Ishikawa (cell line): ENCODE measurements around the gene NCKAP5L.
A peak's percentile ranks its signal among the peaks of the same experiment; 100 is the strongest.

Experiments used
- CEBPB ChIP-seq: IDR thresholded peaks from 2 replicates; pipeline ENCODE4 v1.6.1; 2012
- CREB1 ChIP-seq: IDR thresholded peaks from 2 replicates; pipeline ENCODE4 v1.6.1; 2012; ENCODE audit warnings: low read depth
- EGR1 ChIP-seq: IDR thresholded peaks from 2 replicates; pipeline ENCODE4 v1.6.1; 2012
- EP300 ChIP-seq: IDR thresholded peaks from 2 replicates; pipeline ENCODE4 v1.6.1; 2012; ENCODE audit warnings: borderline replicate concordance
- FOXM1 ChIP-seq: IDR thresholded peaks from 2 replicates; pipeline ENCODE4 v1.6.1; 2012; ENCODE audit warnings: low read depth, borderline replicate concordance
- NFIC ChIP-seq: IDR thresholded peaks from 2 replicates; pipeline ENCODE4 v1.6.1; 2012
- RAD21 ChIP-seq: IDR thresholded peaks from 2 replicates; pipeline ENCODE4 v1.6.1; 2012; ENCODE audit warnings: low read depth
- REST ChIP-seq: IDR thresholded peaks from 2 replicates; pipeline ENCODE4 v1.6.1; 2012; ENCODE audit warnings: low read depth, mild to moderate bottlenecking
- TAF1 ChIP-seq: IDR thresholded peaks from 2 replicates; pipeline ENCODE4 v1.6.1; 2012; ENCODE audit warnings: low read depth, mild to moderate bottlenecking
- TCF12 ChIP-seq: IDR thresholded peaks from 2 replicates; pipeline ENCODE4 v1.6.1; 2012; ENCODE audit warnings: low read depth
- TEAD4 ChIP-seq: IDR thresholded peaks from 2 replicates; pipeline ENCODE4 v1.6.1; 2012
- USF1 ChIP-seq: IDR thresholded peaks from 2 replicates; pipeline ENCODE4 v1.6.1; 2012
- YY1 ChIP-seq: IDR thresholded peaks from 2 replicates; pipeline ENCODE4 v1.6.1; 2012; ENCODE audit warnings: low read depth
- ZBTB7A ChIP-seq: IDR thresholded peaks from 2 replicates; pipeline ENCODE4 v1.6.1; 2012; ENCODE audit warnings: low read depth
- TF ChIP-seq, protein P1 (sequence below): IDR thresholded peaks from 2 replicates; pipeline ENCODE4 v1.6.1; 2012

NCKAP5L gene

GRCh38 chr12:49870501-49871262 lies 42.5 kb upstream of the NCKAP5L start:
- no peak for TF ChIP-seq CREB1
- TF ChIP-seq FOXM1: no peak
- TF ChIP-seq TCF12: no peak
- TF ChIP-seq YY1: no peak
- no peak for TF ChIP-seq EGR1
- TF ChIP-seq, protein P1, sequence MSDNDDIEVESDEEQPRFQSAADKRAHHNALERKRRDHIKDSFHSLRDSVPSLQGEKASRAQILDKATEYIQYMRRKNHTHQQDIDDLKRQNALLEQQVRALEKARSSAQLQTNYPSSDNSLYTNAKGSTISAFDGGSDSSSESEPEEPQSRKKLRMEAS: no peak
- TF ChIP-seq ZBTB7A: no peak
- TF ChIP-seq EP300: no peak
- TF ChIP-seq CEBPB: no peak
- TF ChIP-seq TAF1: no peak
- no peak for TF ChIP-seq USF1

GRCh38 chr12:49869816-49870500 lies 41.7 kb upstream of the NCKAP5L start:
- TF ChIP-seq CREB1 (no peak), EP300 (no peak), CEBPB (no peak), ZBTB7A (no peak), RAD21 (no peak), TEAD4 (no peak), USF1 (no peak), TAF1 (no peak), TCF12 (no peak), YY1 (no peak), REST (no peak), EGR1 (no peak), FOXM1 (no peak), NFIC (no peak)
- TF ChIP-seq, protein P1: no peak

DNA sequence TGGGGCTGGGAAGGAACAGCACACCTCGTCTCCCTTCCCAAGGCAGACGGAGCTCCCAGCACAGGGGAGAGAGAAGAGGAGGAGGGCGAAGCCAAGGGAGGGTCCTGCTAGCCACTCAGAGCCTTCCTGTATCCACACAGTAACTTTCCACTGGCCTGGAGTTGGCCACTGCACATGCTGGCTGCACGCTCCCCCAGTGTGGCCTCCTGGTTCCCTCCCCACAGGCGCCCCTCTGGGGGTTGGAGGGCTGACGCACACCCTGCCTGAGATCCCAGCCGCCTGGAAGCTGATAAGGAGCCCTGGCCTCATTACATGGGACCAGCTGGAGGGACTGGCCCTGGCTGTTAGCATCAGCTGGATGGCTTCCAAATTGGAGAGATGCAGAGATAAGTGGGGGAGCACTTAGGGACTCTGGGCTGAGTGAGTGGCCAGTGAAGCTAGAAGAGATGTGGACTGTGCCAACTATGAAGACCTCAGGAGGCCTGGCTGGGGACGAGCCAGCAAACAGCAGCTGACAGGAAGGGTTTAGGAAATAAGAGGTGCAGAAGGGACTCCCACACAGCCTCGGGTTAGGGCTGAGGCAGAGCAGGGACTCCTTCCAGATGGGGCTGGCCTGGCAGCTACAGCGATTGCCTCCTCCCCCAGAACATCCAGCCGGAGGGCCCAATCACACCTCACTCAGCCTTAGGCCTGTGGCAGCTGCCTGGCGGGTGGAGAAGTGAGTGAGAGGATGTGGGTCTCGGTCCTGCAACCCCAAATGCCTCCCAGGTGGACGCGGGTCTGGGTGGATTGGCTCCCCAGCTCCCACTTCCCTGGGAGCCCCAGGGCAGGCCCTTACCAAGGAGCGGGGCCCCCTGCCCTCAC lies 41.0 kb upstream of the NCKAP5L start:
- TF ChIP-seq NFIC: peak; percentile 70
- no peak for TF ChIP-seq EP300
- no peak for TF ChIP-seq USF1
- TF ChIP-seq, protein P1: no peak

DNA sequence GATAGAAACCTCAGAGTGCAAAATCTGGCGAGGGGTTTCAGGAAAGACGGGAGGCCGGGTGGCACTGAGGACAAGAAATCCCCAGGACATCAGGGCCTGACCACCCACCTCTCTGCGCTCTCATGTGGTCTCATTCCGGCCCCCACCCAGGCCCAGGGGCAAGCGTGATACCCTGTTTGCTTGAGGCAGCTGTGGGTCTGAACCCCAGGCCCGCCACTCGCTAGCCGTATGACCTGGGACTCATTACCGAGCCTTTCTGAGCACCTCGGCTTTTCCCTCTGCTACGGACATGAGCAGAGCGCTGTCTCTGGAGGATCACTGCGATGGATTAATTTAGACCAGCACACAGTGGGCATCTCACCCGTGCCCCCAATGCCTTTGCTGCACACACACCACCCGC lies 40.2 kb upstream of the NCKAP5L start:
- TF ChIP-seq RAD21 (no peak), TEAD4 (no peak), REST (no peak), TCF12 (no peak)
- TF ChIP-seq, protein P1: no peak
